HPDE6-E6E7 (cell line): ENCODE measurements around the gene KIT.
A peak's percentile ranks its signal among the peaks of the same experiment; 100 is the strongest.
"Not testable (repeated sequence)": the region's sequence is repeated elsewhere in the genome, so short reads cannot be mapped to it uniquely, and the experiment has no call there.

Source experiments
- DNase-seq: peaks from one replicate; pipeline ENCODE4 v3.0.0; 2011; ENCODE audit warnings: missing footprints; ENCODE audit errors: extremely low spot score

The KIT gene

GRCh38 chr4:54657551-54658251, at the start of gene KIT:
TSS of gene KIT (plus strand) at chr4:54657957. CDS start at chr4:54658015, 58 bp downstream.
- DNase-seq = no peak

GRCh38 chr4:54609310-54609709, 48.4 kb upstream of the KIT start:
- DNase-seq = no peak

GRCh38 chr4:54614149-54614548, 43.6 kb upstream of the KIT start:
- DNase-seq = no peak

GRCh38 chr4:54620773-54621172, 37.0 kb upstream of the KIT start:
- no peak for DNase-seq

GRCh38 chr4:54625391-54625790, 32.4 kb upstream of the KIT start:
- DNase-seq = no peak

GRCh38 chr4:54626113-54626512, 31.6 kb upstream of the KIT start:
- DNase-seq = no peak

- no peak for DNase-seq
Measured at GRCh38 chr4:54632537-54632936, 25.2 kb upstream of the KIT start.

GRCh38 chr4:54633102-54633740, 24.5 kb upstream of the KIT start:
- DNase-seq = not testable (repeated sequence)

- DNase-seq = no peak
Measured at GRCh38 chr4:54635318-54635717, 22.4 kb upstream of the KIT start.

- no peak for DNase-seq
Measured at GRCh38 chr4:54637325-54637724, 20.4 kb upstream of the KIT start.

- not testable (repeated sequence) for DNase-seq
Measured at GRCh38 chr4:54641101-54641500, 16.7 kb upstream of the KIT start.

GRCh38 chr4:54643172-54643571, 14.6 kb upstream of the KIT start:
- no peak for DNase-seq

- DNase-seq = no peak
Measured at GRCh38 chr4:54643958-54644751, 13.6 kb upstream of the KIT start.

GRCh38 chr4:54645830-54646229, 11.9 kb upstream of the KIT start:
- DNase-seq = no peak

- DNase-seq = no peak
Measured at GRCh38 chr4:54647070-54647469, 10.7 kb upstream of the KIT start.

- DNase-seq = no peak
Measured at GRCh38 chr4:54651050-54651449, 6.7 kb upstream of the KIT start.

- no peak for DNase-seq
Measured at GRCh38 chr4:54654753-54655152, 3.0 kb upstream of the KIT start.

- DNase-seq = no peak
Measured at GRCh38 chr4:54657185-54657550, 589 bp upstream of the KIT start.

GRCh38 chr4:54658252-54659093, 716 bp downstream of the KIT start:
- no peak for DNase-seq

- no peak for DNase-seq
Measured at GRCh38 chr4:54659313-54659712, 1.6 kb downstream of the KIT start.

- peak; percentile 58 for DNase-seq
Measured at GRCh38 chr4:54659749-54660535, 2.2 kb downstream of the KIT start.
